ENCODE data around the gene RPL22L1. TPM values are rescaled to one million over a fixed set of nuclear protein-coding genes. Genes with fewer than 3 reads are reported as not detected.

RPL22L1 gene
- total and polyA plus RNA-seq, 4 donors = 21.3 to 252 (median 114) TPM

DNA sequence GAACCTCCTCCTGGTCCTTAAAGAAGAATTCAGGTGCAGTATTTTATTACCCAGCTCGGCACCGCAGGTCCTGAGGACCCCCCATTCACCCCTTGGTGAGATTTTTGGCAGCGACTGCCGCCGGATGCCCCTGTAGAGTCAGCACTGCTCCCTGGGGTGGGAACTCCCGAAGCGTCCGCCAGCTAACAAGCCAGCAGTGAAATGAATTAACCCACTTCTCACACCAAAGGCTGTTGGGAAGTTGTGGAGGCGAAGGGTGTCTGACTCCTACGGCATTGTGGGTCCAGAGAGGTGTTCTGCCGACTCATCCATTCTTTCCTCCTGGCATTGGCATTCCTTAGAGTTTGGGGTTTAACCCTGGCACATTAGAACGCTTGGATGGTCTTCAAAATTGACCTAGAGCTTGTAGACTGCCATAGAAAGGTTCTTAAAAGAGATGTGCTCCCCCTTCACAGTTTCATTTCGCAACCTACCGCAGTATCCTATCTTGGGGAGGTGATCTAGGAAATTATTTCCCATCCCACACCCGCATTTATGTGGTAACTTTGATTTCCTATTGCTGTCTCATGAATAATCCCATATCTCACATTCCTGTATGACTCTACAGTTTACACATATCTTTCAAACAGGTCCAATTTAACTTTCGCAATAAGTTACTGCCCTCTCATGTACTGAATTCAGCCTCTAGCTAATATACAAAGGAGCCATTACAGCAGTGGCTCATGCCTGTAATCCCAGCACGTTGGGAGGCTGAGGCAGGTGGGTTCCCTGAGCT is 39.3 kb upstream of the RPL22L1 start:
- no peak overlapping the region for H3K4me3 ChIP-seq
- no peak for ATAC-seq (ENCODE audit: insufficient read depth, low FRiP score)
- H3K36me3 ChIP-seq (ENCODE audit: control insufficient read depth in 4 of 4, insufficient read depth in 4 of 4, low read length in 4 of 4) = no peaks in the 10 kb centered on the region
- H3K9ac ChIP-seq (ENCODE audit: insufficient read depth in 1 of 2, low read length in 2 of 2) = no peak overlapping the region
- TF ChIP-seq, protein P1, sequence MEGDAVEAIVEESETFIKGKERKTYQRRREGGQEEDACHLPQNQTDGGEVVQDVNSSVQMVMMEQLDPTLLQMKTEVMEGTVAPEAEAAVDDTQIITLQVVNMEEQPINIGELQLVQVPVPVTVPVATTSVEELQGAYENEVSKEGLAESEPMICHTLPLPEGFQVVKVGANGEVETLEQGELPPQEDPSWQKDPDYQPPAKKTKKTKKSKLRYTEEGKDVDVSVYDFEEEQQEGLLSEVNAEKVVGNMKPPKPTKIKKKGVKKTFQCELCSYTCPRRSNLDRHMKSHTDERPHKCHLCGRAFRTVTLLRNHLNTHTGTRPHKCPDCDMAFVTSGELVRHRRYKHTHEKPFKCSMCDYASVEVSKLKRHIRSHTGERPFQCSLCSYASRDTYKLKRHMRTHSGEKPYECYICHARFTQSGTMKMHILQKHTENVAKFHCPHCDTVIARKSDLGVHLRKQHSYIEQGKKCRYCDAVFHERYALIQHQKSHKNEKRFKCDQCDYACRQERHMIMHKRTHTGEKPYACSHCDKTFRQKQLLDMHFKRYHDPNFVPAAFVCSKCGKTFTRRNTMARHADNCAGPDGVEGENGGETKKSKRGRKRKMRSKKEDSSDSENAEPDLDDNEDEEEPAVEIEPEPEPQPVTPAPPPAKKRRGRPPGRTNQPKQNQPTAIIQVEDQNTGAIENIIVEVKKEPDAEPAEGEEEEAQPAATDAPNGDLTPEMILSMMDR (IDR thresholded peaks at IDR 0.05; ENCODE audit: control extremely low read depth, extremely low read depth) = no peak
- peaks cover 0 to 14% (median 4%) of the 10 kb centered on the region in 5 donors for H3K4me1 ChIP-seq (ENCODE audit: control insufficient read depth in 5 of 5, insufficient read depth in 5 of 5, low read length in 5 of 5)
- H3K9me3 ChIP-seq (ENCODE audit: control insufficient read depth in 4 of 4, insufficient read depth in 3 of 4, low read length in 3 of 4) = peaks cover 0 to 10% (median 5%) of the 10 kb centered on the region in 4 donors
- peaks cover 0 to 13% (median 0%) of the 10 kb centered on the region in 3 donors for H3K27me3 ChIP-seq (ENCODE audit: control insufficient read depth in 3 of 3, insufficient read depth in 3 of 3, low read length in 2 of 3)
- WGBS, 2 donors = 78 to 84% methylated on average over 17 of the region's 17 CpGs
- DNase-seq = peak in 2 of 3 donors; percentile 11 to 19
- peak overlapping the region in 1 of 2 donors; percentile 13 for H3K27ac ChIP-seq (ENCODE audit: low read depth in 1 of 2, low read length in 1 of 2)

DNA sequence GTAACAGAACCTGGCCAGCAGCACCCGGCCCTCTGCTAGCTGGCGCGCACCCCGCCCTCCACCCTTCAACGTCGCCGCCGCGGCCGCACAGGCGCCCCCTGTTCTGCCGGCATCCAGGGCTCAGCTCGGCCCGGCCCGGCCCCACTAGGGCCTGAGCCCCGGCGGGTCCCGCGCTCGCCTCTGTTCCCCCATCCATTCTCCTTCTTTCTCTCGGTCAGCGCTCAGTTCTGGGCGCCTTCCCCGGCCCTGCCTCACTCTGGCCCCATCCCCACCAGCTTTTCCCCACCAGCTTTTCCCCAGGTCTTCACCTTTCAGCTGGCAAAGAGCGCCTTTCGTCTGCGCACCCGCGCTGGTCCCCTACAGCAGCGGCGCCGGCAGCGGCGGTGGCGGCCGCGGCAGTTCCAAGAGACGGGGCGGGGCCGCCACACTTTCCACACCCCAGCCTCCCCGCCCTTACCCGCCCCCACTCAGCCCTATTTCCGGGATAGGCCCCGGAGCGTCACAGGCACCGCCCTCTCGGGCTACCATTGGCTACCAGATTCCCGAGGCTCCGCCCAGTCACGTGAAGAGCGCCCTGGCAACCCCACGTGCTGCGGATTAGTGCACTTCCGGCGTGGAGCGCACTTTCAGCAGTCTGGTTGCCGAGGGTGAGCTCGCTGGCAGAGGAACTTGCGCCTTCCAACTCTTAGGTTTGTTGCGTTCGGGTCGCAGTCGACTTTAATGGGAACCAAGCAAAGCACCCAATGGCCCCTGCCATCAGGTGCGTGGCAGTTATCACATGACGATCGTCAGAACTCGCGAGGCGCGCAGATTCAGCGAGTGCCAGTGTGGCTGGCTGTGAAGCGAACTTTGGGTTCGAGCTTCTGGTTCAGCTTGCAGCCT is 38.5 kb upstream of the RPL22L1 start, which contains the start of gene EIF5A2:
TSS of gene EIF5A2 (minus strand) at position 403 of the 882 bp plus-strand sequence. CDS start 831 bp downstream, outside the sequence.
- ATAC-seq (ENCODE audit: insufficient read depth, low FRiP score) = peak; percentile 94
- Histone ChIP-seq H3K4me1 (ENCODE audit: control insufficient read depth in 5 of 5, insufficient read depth in 5 of 5, low read length in 5 of 5) (peaks cover 0 to 14% (median 4%) of the 10 kb centered on the region in 5 donors), H3K27ac (ENCODE audit: low read depth in 1 of 2, low read length in 1 of 2) (peak within 1 kb of the TSS in 1 of 2 donors; percentile 13), H3K27me3 (ENCODE audit: control insufficient read depth in 3 of 3, insufficient read depth in 3 of 3, low read length in 2 of 3) (peaks cover 0 to 13% (median 0%) of the 10 kb centered on the region in 3 donors), H3K9ac (ENCODE audit: insufficient read depth in 1 of 2, low read length in 2 of 2) (peak within 1 kb of the TSS in 1 of 2 donors; percentile 73), H3K4me3 (peak within 1 kb of the TSS; percentile 65), H3K9me3 (ENCODE audit: control insufficient read depth in 4 of 4, insufficient read depth in 3 of 4, low read length in 3 of 4) (peaks cover 0 to 10% (median 5%) of the 10 kb centered on the region in 4 donors), H3K36me3 (ENCODE audit: control insufficient read depth in 4 of 4, insufficient read depth in 4 of 4, low read length in 4 of 4) (no peaks in the 10 kb centered on the region)
- TF ChIP-seq, protein P1 (IDR thresholded peaks at IDR 0.05; ENCODE audit: control extremely low read depth, extremely low read depth) = no peak
- WGBS, 2 donors = 15 to 17% methylated on average over 62 to 73 of the region's 73 CpGs
- peak; percentile 93 for DNase-seq

DNA sequence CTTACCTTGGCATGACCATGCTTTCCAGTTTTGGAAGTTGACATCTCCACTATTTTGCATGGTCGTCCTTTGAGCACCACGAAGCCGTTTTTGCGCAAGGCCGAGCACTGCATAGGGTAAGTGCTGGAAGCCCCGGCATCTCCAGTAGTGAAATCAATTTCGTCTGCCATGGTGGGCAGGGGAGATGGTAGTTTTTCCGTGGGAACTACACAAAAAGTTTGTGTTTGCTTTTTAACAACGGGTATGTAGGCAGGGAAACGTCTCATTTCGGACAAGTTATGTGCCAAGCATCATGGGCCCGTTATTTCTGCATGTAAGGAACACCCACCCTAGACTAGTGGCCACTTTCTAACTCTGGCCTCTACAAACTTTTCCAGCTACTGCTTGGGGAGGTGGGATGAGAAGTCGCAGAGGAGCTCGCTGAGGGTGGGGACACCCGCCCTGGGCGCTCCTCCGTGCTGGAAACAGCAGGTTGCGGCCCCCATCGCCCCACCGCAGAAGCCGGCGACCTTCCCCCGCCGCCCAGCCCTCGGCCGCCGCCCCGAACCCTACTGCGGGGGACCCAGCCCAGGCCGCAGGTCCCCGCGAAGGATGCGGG is 37.7 kb upstream of the RPL22L1 start:
- Histone ChIP-seq H3K36me3 (ENCODE audit: control insufficient read depth in 4 of 4, insufficient read depth in 4 of 4, low read length in 4 of 4) (no peaks in the 10 kb centered on the region), H3K4me1 (ENCODE audit: control insufficient read depth in 5 of 5, insufficient read depth in 5 of 5, low read length in 5 of 5) (peaks cover 0 to 14% (median 4%) of the 10 kb centered on the region in 5 donors), H3K9me3 (ENCODE audit: control insufficient read depth in 4 of 4, insufficient read depth in 3 of 4, low read length in 3 of 4) (peaks cover 0 to 10% (median 5%) of the 10 kb centered on the region in 4 donors), H3K27me3 (ENCODE audit: control insufficient read depth in 3 of 3, insufficient read depth in 3 of 3, low read length in 2 of 3) (peaks cover 0 to 13% (median 0%) of the 10 kb centered on the region in 3 donors), H3K27ac (ENCODE audit: low read depth in 1 of 2, low read length in 1 of 2) (no peak overlapping the region), H3K9ac (ENCODE audit: insufficient read depth in 1 of 2, low read length in 2 of 2) (peak overlapping the region in 1 of 2 donors; percentile 73), H3K4me3 (peak overlapping the region; percentile 65)
- peak; percentile 23 to 53 (median 36) for DNase-seq
- 8 to 9% methylated on average over 30 to 33 of the region's 33 CpGs for WGBS, 2 donors
- TF ChIP-seq, protein P1 (IDR thresholded peaks at IDR 0.05; ENCODE audit: control extremely low read depth, extremely low read depth) = no peak
- ATAC-seq (ENCODE audit: insufficient read depth, low FRiP score) = no peak

Measured in lung (tissue), 12 donors.